Subcutaneous adipose tissue (tissue), 4 donors: ENCODE results near the gene ATG101. TPM values are rescaled to one million over a fixed set of nuclear protein-coding genes. Genes with fewer than 3 reads are reported as not detected.

Experiments used
- CTCF ChIP-seq: fragments of 450-650 bp; IDR thresholded peaks from one replicate; pipeline ENCODE4 v1.5.1; 2016; ENCODE audit warnings: low read depth, mild to moderate bottlenecking, control low read depth, antibody characterized with exemption, moderate library complexity
- total RNA-seq, 4 donors: library from RNA; depleted of rRNA; stranded (reverse); fragments of >200 nt; gene quantifications; one replicate each; pipeline ENCODE4 v1.1.0, GENCODE V29; 2016

Gene ATG101
- total RNA-seq, 4 donors from 2014 or later = 16.3 to 29.9 (median 26.5) TPM

DNA sequence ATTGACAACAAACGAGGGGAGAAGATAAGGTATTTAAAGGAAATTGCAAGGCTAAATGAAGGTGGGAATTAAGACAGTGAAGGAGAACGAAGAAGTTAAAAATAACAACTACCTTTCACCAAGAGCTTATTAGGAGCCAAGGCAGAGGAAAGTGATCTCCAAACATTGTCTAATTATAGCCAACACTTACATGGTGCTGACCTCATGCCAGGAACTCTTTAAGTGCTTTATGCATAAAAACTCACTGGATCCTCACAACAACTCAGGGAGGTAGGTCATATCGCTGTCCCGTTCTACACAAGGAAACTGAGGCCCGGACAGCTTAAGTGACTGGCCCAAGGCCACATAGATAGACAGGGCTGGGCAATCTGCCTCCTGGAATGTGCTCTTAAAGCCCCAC is 43.5 kb upstream of the ATG101 start:
- no peak for TF ChIP-seq CTCF

- TF ChIP-seq CTCF = no peak
Observed at GRCh38 chr12:52027085-52027843, 42.5 kb upstream of the ATG101 start.

GRCh38 chr12:52029685-52030084 is 40.1 kb upstream of the ATG101 start:
- TF ChIP-seq CTCF = no peak

GRCh38 chr12:52032446-52032803 is 37.4 kb upstream of the ATG101 start:
- TF ChIP-seq CTCF = no peak

GRCh38 chr12:52032804-52033445 is 36.9 kb upstream of the ATG101 start:
- TF ChIP-seq CTCF = no peak

DNA sequence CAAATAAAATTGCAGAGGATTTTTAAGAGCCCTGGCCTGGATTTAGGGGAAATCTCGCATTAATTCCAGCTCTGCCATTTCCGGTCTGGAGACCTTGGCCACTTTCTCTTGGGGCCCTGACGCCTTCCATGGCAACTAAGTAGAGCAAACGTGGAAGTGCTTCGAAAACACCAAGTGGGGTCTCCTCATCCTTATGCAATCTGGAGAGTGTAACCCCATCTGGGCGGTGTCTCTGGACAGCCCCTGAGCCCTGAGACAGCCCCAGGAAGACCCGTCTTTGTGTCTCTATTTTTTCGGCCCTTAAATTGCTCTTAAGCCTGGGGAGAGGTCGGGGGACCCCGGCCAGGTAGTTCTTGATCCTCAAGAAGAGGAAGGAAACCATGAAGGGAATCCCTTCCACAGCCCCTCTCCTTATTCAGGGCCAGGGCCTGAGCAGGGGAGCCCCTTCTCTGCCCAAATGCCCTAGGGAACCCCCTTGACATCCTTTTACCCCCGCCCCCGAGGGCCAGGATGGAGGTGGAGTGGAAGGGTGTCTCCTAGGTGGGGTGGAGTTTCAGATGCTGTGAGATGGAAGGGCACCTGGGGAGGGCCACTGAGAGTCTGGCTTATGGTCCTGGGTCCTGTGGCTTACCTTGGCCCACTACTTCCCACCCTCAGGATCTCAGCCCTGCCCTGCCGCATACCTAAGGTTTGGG is 36.2 kb upstream of the ATG101 start:
- TF ChIP-seq CTCF = no peak

DNA sequence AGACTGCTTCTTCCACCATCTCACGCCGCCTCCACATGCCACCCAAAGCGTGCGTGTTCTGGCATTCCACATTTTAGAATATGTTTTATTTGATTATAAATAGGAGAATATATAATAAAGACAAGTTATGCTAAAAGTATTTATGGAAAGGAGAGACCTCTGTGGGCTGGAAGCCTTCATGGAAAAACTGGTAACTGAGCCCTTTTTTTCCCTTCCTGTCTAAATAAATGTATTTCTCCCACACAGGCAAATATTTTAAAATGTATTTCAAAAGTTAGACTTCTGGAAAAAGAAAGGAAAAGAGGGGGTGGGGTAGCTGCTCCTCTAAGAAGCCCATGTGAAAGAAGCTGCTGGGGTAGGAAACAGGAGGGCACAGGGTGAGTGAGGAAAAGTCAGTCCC is 34.6 kb upstream of the ATG101 start:
- TF ChIP-seq CTCF = no peak
